Motor neuron (in vitro differentiated cells): ENCODE measurements around the gene REEP5. TPM values are rescaled to one million over a fixed set of nuclear protein-coding genes. Genes with fewer than 3 reads are reported as not detected.
"Not testable (repeated sequence)": the region's sequence is repeated elsewhere in the genome, so short reads cannot be mapped to it uniquely, and the experiment has no call there.

Experiments
- ATAC-seq, 8 experiments: fragments of 200-7000 bp; cut with Tn5 transposase; replicated peaks in 6 of 8; 2 replicates each; pipeline ENCODE4 v1.8.0; 2021; ENCODE audit warnings: mild to moderate bottlenecking in 8 of 8, moderate library complexity in 8 of 8
- H3K27ac ChIP-seq, 2 donors: fragments of 250-450 bp; sonication (Bioruptor Pico); 2 replicates each; pipeline ENCODE4 v1.9.0; 2021; ENCODE audit warnings: antibody characterized with exemption in 2 of 2, mild to moderate bottlenecking in 2 of 2, moderate library complexity in 1 of 2
- H3K4me1 ChIP-seq, 2 donors: fragments of 250-450 bp; sonication (Bioruptor Pico); replicated peaks in 1 of 2; 2 replicates each; pipeline ENCODE4 v1.6.1; 2021; ENCODE audit warnings: antibody characterized with exemption in 2 of 2, mild to moderate bottlenecking in 2 of 2, moderate library complexity in 1 of 2
- H3K4me3 ChIP-seq, 5 donors: fragments of 250-450 bp; sonication (Bioruptor Pico); 2 replicates each; pipeline ENCODE4 v1.9.0; 2021; ENCODE audit warnings: antibody characterized with exemption in 5 of 5, mild to moderate bottlenecking in 5 of 5, moderate library complexity in 4 of 5
- WGBS, 10 experiments: fragments of 450-650 bp; shearing (Covaris generic); methylation state at CpG; one replicate each; pipeline ENCODE4 v1.0.0; 2022; 5-methylcytosine and 5-hydroxymethylcytosine counted together
- in situ Hi-C, 9 experiments: fragments of 400-800 bp; cut with MboI; loops; one replicate each; pipeline ENCODE4 v1.15.0; 2021; ENCODE audit warnings: low sequenced_read_pairs in 9 of 9, low pct_unique_long_range_greater_than_20kb in 2 of 9; ENCODE audit not compliant: unreplicated experiment in 9 of 9
- total RNA-seq, 8 experiments: library from RNA; unstranded; fragments of 300-600 nt; gene quantifications; 2 replicates each; pipeline versions ENCODE4 v1.2.3 to v1.2.4, GENCODE V29; 2022

The REEP5 gene
- 100 to 1,000 TPM in 1 of 8 experiments, 10 to 100 TPM in 7; 36.6 to 121 (median 46.7) TPM for total RNA-seq

DNA sequence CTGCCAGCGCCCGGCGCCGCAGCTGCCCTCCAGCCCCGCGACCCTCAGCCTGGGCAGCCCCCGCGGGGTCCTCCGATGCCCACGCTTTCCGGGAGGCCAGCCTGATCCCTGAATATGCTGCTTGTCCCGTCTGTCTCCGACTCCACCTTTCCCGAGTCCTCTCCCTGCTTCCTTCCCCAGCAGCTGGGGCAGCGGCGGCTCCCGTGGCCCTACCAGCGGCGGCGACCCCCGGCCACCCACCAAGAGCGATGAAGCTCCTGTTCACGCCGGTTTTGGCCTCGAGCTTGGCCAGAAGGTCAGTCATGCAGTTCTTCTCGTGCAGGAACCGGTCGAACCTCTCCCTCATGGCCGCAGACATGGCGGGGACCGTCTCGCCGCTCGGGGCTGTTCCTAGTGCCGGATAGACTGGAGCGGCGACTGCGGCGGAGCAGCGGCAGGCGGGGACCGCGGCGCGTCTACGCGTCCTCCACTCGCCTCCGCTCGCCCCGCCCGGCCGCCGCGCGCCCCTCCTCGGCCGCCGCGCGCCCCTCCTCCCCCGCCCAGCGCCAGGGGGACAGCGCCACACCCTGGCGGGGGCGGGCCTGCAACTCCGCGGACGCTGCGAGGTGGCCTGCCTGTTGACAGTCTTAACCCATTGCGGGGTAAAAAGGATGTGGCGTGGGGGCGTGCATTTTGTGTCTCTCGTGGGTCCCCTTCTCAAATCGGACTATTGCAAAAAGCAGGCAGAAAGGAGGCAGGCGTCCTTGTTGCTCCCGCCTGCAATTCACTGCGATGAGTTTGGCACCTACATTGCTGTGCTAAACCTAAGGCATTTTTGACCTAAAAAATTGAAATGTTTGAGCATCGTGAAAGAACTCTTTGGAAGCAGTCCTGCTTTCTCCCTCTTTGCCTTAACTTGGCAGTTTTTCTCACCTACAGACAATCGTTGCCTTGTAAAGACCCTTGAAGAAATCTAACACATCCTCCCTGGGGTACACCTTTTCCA is at the start of gene REEP5:
TSS of gene REEP5 (minus strand) at position 395 of the 985 bp plus-strand sequence. CDS start at position 358, 37 bp downstream.
- ATAC-seq = peak; percentile 70 to 89 (median 84)
- H3K4me1 ChIP-seq = peaks cover 0 to 10% of the 10 kb centered on the region in 2 donors
- H3K27ac ChIP-seq = peak within 1 kb of the TSS; percentile 87 to 90
- in situ Hi-C loops = no loop called here
- 0 to 16% (median 4%) methylated on average over 1 to 8 of the region's 80 CpGs; no CpG with 5 or more reads in 2 of the 10 experiments for WGBS, 10 experiments
- peak within 1 kb of the TSS; percentile 79 to 95 (median 88) for H3K4me3 ChIP-seq

DNA sequence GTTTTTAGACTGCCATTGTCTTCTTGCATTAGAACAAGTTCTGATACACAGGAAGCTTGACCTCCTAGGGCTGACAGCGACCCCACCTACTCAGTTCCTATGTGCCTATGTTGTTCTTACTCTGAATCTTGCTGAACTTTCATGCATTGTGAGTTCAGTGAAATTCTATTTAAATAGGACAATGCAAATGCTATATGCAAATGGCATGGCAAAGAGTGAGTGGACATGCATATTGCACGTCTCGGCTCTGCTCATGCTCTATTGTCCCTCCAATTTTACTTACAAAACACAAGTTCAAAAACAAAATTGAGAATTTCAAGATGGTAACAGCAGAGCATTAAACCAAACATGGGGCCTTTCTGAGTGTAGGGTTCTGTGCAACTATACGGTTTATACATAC is 49.2 kb upstream of the REEP5 start:
- ATAC-seq = peak in 4 of 8 experiments; percentile 18 to 74 (median 64)
- in situ Hi-C loops = no loop called here
- 0 to 100% (median 59%) methylated on average over 1 to 4 of the region's 4 CpGs; no CpG with 5 or more reads in 1 of the 10 experiments for WGBS, 10 experiments
- H3K27ac ChIP-seq = no peak overlapping the region
- H3K4me3 ChIP-seq = no peak overlapping the region
- H3K4me1 ChIP-seq = peaks cover 13 to 21% of the 10 kb centered on the region in 2 donors

DNA sequence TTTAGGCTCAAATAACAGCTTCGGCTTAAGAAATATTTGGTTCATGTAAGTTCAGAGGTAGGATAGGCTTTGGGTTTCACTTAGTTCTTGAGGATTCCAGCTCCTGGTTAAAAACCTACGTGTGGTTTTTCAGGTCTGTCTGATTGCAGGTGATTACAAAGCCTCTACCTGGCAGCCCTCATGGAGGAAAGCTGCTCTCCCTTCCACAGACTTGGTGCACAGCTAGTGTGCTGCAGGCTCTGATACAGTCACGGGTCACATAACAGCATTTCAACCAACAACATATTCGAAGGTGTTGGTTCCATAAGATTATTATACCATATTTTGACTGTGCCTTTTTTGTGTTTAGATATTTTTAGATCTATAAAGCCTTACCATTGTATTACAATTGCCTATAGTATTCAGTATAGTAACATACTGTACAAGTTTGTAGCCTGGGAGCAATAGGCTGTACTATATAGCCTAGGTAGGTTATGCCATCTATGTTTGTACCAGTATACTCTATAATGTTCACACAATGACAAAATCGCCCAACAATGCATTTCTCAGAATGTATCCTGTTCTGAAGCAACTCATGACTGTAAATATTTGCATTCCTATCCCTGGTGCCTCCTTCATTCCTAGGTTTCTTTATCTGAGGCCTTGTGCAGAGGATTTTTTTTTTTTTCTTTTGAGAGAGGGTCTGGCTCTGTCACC is 46.5 kb upstream of the REEP5 start:
- in situ Hi-C loops = no loop called here
- Histone ChIP-seq H3K27ac (no peak overlapping the region), H3K4me1 (peaks cover 8 to 15% of the 10 kb centered on the region in 2 donors), H3K4me3 (no peak overlapping the region)
- peak in 7 of 8 experiments; percentile 10 to 91 (median 31) for ATAC-seq
- 59 to 100% (median 86%) methylated on average over 1 to 5 of the region's 5 CpGs for WGBS, 10 experiments

DNA sequence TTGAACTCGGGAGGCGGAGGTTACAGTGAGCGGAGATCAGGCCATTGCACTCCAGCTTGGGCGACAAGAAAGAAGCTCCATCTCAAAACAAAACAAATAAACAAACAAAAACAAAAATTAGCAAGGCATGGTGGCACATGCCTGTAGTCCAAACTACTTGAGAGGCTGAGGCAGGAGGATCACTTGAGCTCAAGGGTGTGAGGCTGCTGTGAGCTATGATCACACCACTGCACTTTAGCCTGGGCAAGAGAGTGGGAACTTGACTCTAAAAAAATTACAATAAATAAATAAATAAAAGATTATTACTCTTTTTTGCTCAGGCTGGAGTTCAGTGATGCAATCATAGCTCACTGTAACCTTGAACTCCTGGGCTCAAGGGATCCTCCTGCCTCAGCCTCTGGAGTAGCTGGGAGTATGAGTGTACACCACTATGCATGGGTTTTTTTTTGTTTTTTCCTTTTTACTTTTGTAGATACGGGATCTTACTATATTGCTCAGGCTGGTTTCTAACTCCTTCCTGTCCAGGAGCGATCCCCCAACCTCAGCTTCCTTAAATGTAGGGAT is 45.6 kb upstream of the REEP5 start:
- peaks cover 8 to 15% of the 10 kb centered on the region in 2 donors for H3K4me1 ChIP-seq
- 87 to 100% (median 95%) methylated on average over 1 to 6 of the region's 6 CpGs; no CpG with 5 or more reads in 2 of the 10 experiments for WGBS, 10 experiments
- no peak overlapping the region for H3K4me3 ChIP-seq
- in situ Hi-C loops = no loop called here
- ATAC-seq = no peak
- H3K27ac ChIP-seq = no peak overlapping the region

DNA sequence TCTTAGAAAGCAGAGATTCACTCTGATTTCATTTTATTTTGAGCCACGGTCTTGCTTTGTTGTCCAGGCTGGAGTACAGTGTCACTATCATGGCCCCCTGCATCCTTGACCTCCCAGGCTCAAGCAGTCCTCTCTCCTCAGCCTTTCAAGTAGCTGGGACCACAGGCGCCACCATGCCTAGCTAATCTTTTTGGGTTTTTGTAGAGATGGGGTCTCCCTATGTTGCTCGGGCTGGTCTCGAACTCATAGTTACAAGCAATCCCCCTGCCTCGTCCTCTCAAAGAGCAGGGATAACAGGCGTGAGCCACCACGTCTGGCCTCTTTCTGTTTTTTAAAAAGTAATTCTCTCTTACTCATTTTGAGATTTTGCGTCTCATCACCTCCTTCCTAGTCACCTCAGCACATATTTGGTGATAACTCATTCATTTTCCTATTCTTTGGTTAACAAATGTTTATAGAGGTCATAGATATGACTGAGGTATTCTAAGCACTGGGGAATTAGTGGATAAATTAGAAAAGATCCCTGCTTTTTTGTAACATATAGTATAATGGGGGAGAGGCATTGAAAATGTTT is 43.8 kb upstream of the REEP5 start:
- WGBS, 10 experiments = 75 to 100% (median 90%) methylated on average over 1 to 7 of the region's 8 CpGs; no CpG with 5 or more reads in 1 of the 10 experiments
- Histone ChIP-seq H3K4me3 (no peak overlapping the region), H3K27ac (no peak overlapping the region), H3K4me1 (peaks cover 7 to 12% of the 10 kb centered on the region in 2 donors)
- no peak for ATAC-seq
- in situ Hi-C loops = no loop called here

DNA sequence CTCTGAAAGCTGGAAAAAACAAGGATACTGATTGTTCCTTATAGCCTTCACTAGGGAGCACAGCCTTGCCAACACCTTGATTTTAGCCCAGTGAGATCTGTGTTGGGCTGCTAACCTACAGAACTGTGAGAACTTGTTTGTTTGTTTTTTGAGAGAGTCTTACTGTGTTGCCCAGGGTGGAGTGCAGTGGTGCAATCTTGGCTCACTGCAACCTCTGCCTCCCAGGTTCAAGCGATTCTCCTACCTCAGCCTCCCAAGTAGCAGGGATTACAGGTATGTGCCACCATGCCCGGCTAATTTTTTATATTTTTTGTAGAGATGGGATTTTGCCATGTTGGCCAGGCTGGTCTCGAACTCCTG is 41.3 kb upstream of the REEP5 start:
- H3K4me3 ChIP-seq, ATAC-seq, H3K27ac ChIP-seq, in situ Hi-C loops: not testable (repeated sequence)
- H3K4me1 ChIP-seq = peaks cover 14 to 24% of the 10 kb centered on the region in 2 donors
- 31 to 100% (median 95%) methylated on average over 1 to 3 of the region's 3 CpGs; no CpG with 5 or more reads in 3 of the 10 experiments for WGBS, 10 experiments

DNA sequence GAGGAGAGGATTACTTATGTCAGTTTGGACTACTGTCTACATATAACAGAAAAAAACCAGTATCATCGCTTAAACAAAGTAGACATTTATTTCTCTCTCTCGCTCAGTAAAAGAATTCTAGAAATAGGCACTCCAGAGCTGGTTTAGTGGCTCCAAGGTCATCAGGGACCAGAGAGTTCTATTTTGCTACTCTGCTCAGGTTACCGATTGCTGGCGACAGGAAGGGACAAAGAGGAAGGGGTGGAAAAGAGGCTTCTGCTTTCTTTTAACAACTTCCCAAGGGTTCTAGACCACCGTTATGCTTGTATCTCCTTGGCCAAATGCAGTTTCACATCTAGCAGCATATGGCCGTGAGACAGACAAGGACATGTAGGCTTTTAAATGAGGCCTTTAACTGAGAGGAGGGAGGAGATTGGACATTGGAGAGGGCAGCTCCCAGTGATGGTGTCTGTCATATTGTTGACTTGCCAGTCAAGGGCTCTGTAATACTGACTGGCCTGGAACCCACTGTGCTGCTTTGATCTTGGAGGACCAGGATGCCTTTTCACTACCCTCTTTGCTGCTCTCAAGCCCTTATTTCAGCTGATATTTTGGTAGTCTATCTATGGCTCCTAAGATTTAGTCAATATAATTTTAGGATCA is 39.0 kb upstream of the REEP5 start:
- Histone ChIP-seq H3K4me1 (peaks cover 14 to 27% of the 10 kb centered on the region in 2 donors), H3K4me3 (no peak overlapping the region), H3K27ac (peak overlapping the region in 1 of 2 donors; percentile 14)
- ATAC-seq = no peak
- WGBS, 10 experiments = 88 to 100% (median 96%) methylated on average over 1 to 6 of the region's 6 CpGs
- in situ Hi-C loops = no loop called here

DNA sequence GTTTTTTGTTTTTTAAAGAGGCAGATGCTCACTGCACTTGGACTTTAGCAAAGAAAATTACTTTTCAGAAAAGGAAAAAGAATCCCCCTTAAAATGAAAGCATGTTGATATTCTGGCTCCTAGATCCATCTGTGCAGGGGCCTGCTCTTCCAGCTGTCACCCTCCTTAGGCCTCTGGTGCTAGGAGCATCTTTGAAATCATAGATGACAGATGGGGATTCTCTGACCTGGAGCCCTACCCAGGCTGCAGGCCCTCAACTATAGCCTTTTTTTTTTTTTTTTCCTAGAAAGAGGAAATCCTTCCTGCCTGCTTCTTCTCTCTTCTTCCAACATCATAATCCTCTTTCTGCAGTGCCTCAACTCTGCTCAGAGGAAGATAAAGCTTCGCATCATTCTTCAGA is 38.3 kb upstream of the REEP5 start:
- peak in 5 of 8 experiments; percentile 8 to 94 (median 82) for ATAC-seq
- WGBS, 10 experiments = 88 to 100% (median 100%) methylated on average over 1 of the region's 1 CpG; no CpG with 5 or more reads in 3 of the 10 experiments
- Histone ChIP-seq H3K4me3 (no peak overlapping the region), H3K4me1 (peaks cover 14 to 27% of the 10 kb centered on the region in 2 donors), H3K27ac (peak overlapping the region in 1 of 2 donors; percentile 59)
- in situ Hi-C loops = no loop called here

DNA sequence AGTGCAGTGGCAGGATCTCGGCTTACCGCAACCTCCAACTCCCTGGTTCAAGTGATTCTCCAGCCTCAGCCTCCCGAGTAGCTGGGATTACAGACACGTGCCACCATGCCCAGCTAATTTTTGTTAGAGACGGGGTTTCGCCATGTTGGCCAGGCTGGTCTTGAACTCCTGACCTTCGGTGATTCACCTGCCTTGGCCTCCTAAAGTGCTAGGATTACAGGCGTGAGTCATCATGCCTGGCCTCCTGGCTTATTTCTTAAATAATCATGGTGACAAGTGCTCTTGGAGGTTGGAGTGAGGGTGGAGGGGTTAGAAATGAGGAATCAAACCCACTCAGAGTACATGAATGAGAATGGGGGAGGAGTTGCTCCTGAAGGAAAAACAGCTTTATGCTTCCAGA is 37.8 kb upstream of the REEP5 start:
- H3K27ac ChIP-seq = peak overlapping the region; percentile 24 to 59
- 80 to 92% (median 86%) methylated on average over 2 to 7 of the region's 8 CpGs; no CpG with 5 or more reads in 4 of the 10 experiments for WGBS, 10 experiments
- ATAC-seq = peak in 4 of 8 experiments; percentile 47 to 71 (median 66)
- H3K4me3 ChIP-seq, in situ Hi-C loops: not testable (repeated sequence)
- H3K4me1 ChIP-seq = peaks cover 14 to 27% of the 10 kb centered on the region in 2 donors

DNA sequence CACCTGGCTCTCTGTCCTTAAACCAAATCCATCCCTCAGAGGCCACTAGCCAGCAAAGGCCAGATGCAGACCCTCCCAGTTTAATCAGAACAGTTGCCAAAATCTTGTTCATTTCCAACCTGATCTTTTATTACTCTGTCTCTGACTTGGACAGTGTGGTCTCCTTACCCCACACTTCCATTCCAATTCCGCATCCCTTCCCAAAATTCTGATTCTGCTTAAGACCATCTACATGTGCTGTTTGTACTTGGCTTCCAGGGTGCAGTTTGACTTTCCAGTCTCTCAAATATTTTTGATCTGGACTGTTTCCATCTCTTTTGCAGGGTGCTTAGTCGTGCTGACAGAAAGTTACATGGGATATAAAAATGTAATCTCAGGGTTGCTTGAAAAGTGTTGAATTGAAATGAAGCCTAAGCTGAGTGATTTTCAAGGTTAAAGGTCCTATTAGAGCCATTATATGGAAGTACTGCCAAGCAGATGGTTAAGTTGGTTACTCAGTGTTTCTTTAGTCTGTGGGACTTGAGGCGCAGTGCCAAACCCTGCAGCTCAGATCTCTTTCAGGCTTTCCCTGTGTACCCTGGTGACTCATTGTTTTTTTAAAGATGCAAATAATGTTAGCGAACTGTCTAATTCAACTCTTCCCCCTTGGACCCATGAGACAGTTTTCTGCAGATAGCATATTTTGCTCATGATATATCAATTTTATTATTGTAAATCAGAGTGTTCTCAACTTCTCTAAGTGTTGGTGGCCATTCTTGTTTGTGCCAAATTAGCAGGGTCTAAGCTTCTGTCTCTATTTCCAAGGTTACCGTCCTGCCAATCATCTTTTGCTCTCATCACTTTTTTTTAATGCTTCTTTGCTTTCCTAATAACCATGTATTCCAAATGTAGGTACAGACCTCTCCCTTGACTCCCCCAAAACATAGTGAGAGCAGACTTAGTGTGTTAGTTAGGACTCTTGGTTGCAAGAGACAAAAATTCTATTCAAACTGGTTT is 36.4 kb upstream of the REEP5 start:
- in situ Hi-C loops = no loop called here
- peak; percentile 55 to 88 (median 80) for ATAC-seq
- Histone ChIP-seq H3K4me1 (peaks cover 14 to 27% of the 10 kb centered on the region in 2 donors), H3K27ac (no peak overlapping the region), H3K4me3 (no peak overlapping the region)
- WGBS, 10 experiments = 0 to 93% (median 61%) methylated on average over 1 to 5 of the region's 5 CpGs
